Vagina (tissue), 2 donors: Measurements from ENCODE around the gene EEIG1. TPM values are rescaled to one million over a fixed set of nuclear protein-coding genes. Genes with fewer than 3 reads are reported as not detected.

Source experiments
- DNase-seq, 2 donors: peaks; one replicate each; pipeline ENCODE4 v3.0.0-alpha.2; 2017; ENCODE audit errors: extremely low spot score in 2 of 2
- H3K27ac ChIP-seq: fragments of 200-600 bp; sonication (generic); one replicate; pipeline ENCODE4 v1.5.1; 2019
- H3K27me3 ChIP-seq: fragments of 200-600 bp; sonication (generic); one replicate; pipeline ENCODE4 v1.5.1; 2019
- H3K36me3 ChIP-seq, 2 donors: fragments of 200-600 bp; sonication (generic); one replicate each; pipeline ENCODE4 v1.5.1; 2017 to 2019
- H3K4me1 ChIP-seq: fragments of 200-600 bp; sonication (generic); one replicate; pipeline ENCODE4 v1.5.1; 2019
- H3K4me3 ChIP-seq, 2 donors: fragments of 200-600 bp; sonication (generic); 1 replicate in 1 of 2; 2 replicates in 1 of 2; pipeline ENCODE4 v1.5.1; 2016 to 2019
- H3K9me3 ChIP-seq: fragments of 200-600 bp; sonication (generic); one replicate; pipeline ENCODE4 v1.5.1; 2019
- CTCF ChIP-seq, 3 experiments: fragments of 450-650 bp in 2 of 3; fragments of 200-600 bp in 1 of 3; sonication (generic) in 1 of 3; IDR thresholded peaks; one replicate each; pipeline ENCODE4 v1.5.1; 2017 to 2019; ENCODE audit warnings: antibody characterized with exemption in 3 of 3, mild to moderate bottlenecking in 2 of 3, moderate library complexity in 2 of 3
- POLR2A ChIP-seq, 2 donors: fragments of 450-650 bp; IDR thresholded peaks; one replicate each; pipeline ENCODE4 v1.6.1; 2017; ENCODE audit warnings: antibody characterized with exemption in 2 of 2, mild to moderate bottlenecking in 2 of 2, moderate library complexity in 2 of 2
- POLR2AphosphoS5 ChIP-seq, 2 donors: sonication (generic); formaldehyde crosslinking; IDR thresholded peaks; one replicate each; pipeline ENCODE4 v1.9.0; 2017; ENCODE audit warnings: antibody characterized with exemption in 2 of 2, mild to moderate bottlenecking in 2 of 2, low read depth in 1 of 2; ENCODE audit not compliant: insufficient read depth in 1 of 2
- intact Hi-C: fragments of 100-400 bp; cut with DNase I; formaldehyde crosslinking; loops from one replicate; pipeline ENCODE4 v1.15.1; 2023
- total RNA-seq: library from RNA; depleted of rRNA; stranded (reverse); fragments of >200 nt; gene quantifications from one replicate; pipeline ENCODE4 v1.2.3, GENCODE V29; 2016

The EEIG1 gene
- total RNA-seq, 1 donor from 2014 or later = 30.9 TPM

DNA sequence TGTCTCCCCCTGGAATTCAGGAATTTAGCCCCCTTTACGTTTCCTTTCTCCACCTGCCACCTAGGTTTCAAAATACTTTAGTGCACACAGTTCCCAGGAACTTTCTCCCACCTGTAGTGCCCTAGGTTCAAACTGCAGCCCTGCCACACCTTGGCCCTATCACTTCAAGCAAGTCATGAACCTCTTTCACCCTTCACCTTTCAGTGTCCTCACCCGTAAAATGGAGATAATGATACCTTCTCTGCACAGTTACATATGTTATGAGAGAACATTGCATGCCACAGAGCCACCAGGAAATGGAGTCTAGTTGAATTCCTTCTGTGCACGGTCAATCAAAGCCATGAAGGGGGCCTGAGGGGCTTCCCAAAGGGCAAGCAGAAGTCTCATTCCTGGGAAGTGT is 9.8 kb upstream of the EEIG1 start:
- TF ChIP-seq POLR2AphosphoS5 (IDR thresholded peaks at IDR 0.05; ENCODE audit: insufficient read depth in 1 of 2, low read depth in 1 of 2) (no peak), CTCF (IDR thresholded peaks at IDR 0.05) (no peak), POLR2A (IDR thresholded peaks at IDR 0.05) (no peak)
- no peaks in the 10 kb centered on the region for H3K4me1 ChIP-seq
- no peaks in the 10 kb centered on the region for H3K9me3 ChIP-seq
- no peaks in the 10 kb centered on the region for H3K36me3 ChIP-seq
- intact Hi-C loops = no loop called here
- DNase-seq = no peak
- H3K4me3 ChIP-seq = no peak overlapping the region
- no peak overlapping the region for H3K27ac ChIP-seq
- H3K27me3 ChIP-seq = no peaks in the 10 kb centered on the region

- TF ChIP-seq CTCF (IDR thresholded peaks at IDR 0.05) = no peak
- TF ChIP-seq POLR2A (IDR thresholded peaks at IDR 0.05) = no peak
- no peak for TF ChIP-seq POLR2AphosphoS5 (IDR thresholded peaks at IDR 0.05; ENCODE audit: insufficient read depth in 1 of 2, low read depth in 1 of 2)
- DNase-seq = no peak
- H3K36me3 ChIP-seq = no peaks in the 10 kb centered on the region
- no peak overlapping the region for H3K27ac ChIP-seq
- intact Hi-C loops = no loop called here
- no peaks in the 10 kb centered on the region for H3K4me1 ChIP-seq
- H3K27me3 ChIP-seq = no peaks in the 10 kb centered on the region
- no peak overlapping the region for H3K4me3 ChIP-seq
- no peaks in the 10 kb centered on the region for H3K9me3 ChIP-seq
Measured at GRCh38 chr9:127989094-127989493, 8.3 kb upstream of the EEIG1 start.

GRCh38 chr9:127987103-127987614 is 6.4 kb upstream of the EEIG1 start:
- intact Hi-C loops = no loop called here
- no peak for DNase-seq
- Histone ChIP-seq H3K27ac (no peak overlapping the region), H3K4me1 (peaks cover 2% of the 10 kb centered on the region), H3K4me3 (no peak overlapping the region), H3K36me3 (no peaks in the 10 kb centered on the region), H3K9me3 (no peaks in the 10 kb centered on the region), H3K27me3 (no peaks in the 10 kb centered on the region)
- TF ChIP-seq CTCF (IDR thresholded peaks at IDR 0.05) (no peak), POLR2A (IDR thresholded peaks at IDR 0.05) (no peak), POLR2AphosphoS5 (IDR thresholded peaks at IDR 0.05; ENCODE audit: insufficient read depth in 1 of 2, low read depth in 1 of 2) (no peak)

DNA sequence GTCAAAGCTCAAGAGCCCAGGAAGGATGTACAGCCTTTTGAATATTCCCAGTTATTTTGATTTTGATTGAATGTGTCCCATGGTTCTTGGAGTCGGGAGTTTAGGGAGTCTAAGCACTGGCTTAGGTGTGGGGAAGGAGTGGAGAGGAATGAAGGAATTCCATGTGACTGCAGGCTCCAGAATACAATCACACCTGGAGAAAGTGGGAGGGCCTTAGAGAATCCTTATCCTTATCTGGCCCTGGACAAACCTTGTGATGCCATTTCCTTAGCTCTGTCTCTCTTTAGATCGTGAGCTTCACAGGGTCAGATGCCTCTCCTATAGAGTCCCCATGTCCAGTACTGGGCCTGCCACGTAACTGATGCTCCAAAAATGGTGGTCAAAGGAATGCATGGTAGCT is 4.2 kb upstream of the EEIG1 start:
- Histone ChIP-seq H3K36me3 (no peaks in the 10 kb centered on the region), H3K27ac (no peak overlapping the region), H3K4me3 (no peak overlapping the region), H3K9me3 (no peaks in the 10 kb centered on the region), H3K4me1 (peaks cover 12% of the 10 kb centered on the region), H3K27me3 (no peaks in the 10 kb centered on the region)
- intact Hi-C loops = no loop called here
- no peak for DNase-seq
- TF ChIP-seq POLR2AphosphoS5 (IDR thresholded peaks at IDR 0.05; ENCODE audit: insufficient read depth in 1 of 2, low read depth in 1 of 2) (no peak), CTCF (IDR thresholded peaks at IDR 0.05) (no peak), POLR2A (IDR thresholded peaks at IDR 0.05) (no peak)

GRCh38 chr9:127983847-127984289 is 3.1 kb upstream of the EEIG1 start:
- Histone ChIP-seq H3K4me1 (peaks cover 22% of the 10 kb centered on the region), H3K36me3 (no peaks in the 10 kb centered on the region), H3K27me3 (no peaks in the 10 kb centered on the region), H3K4me3 (no peak overlapping the region), H3K9me3 (no peaks in the 10 kb centered on the region), H3K27ac (peak overlapping the region; percentile 94)
- TF ChIP-seq CTCF (IDR thresholded peaks at IDR 0.05) (no peak), POLR2AphosphoS5 (IDR thresholded peaks at IDR 0.05; ENCODE audit: insufficient read depth in 1 of 2, low read depth in 1 of 2) (no peak), POLR2A (IDR thresholded peaks at IDR 0.05) (no peak)
- DNase-seq = no peak
- intact Hi-C loops = loop anchor here (5.0 kb wide), 1 partner anchor 42 kb away; no protein-coding TSS in a partner anchor
